ENCODE results near the gene COL17A1.

The COL17A1 gene

GRCh38 chr10:104020020-104020419 lies 65.7 kb downstream of the COL17A1 start:
- no peak for DNase-seq (ENCODE audit: low read depth)
- no peak overlapping the region for H3K4me3 ChIP-seq (ENCODE audit: low read depth, low read length)
- no peak for TF ChIP-seq CTCF (IDR thresholded peaks at IDR 0.05; ENCODE audit: low read depth, low read length, missing control alignments)

GRCh38 chr10:104018471-104018870 lies 67.2 kb downstream of the COL17A1 start:
- no peak overlapping the region for H3K4me3 ChIP-seq (ENCODE audit: low read depth, low read length)
- no peak for DNase-seq (ENCODE audit: low read depth)
- no peak for TF ChIP-seq CTCF (IDR thresholded peaks at IDR 0.05; ENCODE audit: low read depth, low read length, missing control alignments)

GRCh38 chr10:104016661-104017060 lies 69.0 kb downstream of the COL17A1 start:
- TF ChIP-seq CTCF (IDR thresholded peaks at IDR 0.05; ENCODE audit: low read depth, low read length, missing control alignments) = no peak
- no peak for DNase-seq (ENCODE audit: low read depth)
- no peak overlapping the region for H3K4me3 ChIP-seq (ENCODE audit: low read depth, low read length)

GRCh38 chr10:104014176-104014575 lies 71.5 kb downstream of the COL17A1 start:
- no peak for TF ChIP-seq CTCF (IDR thresholded peaks at IDR 0.05; ENCODE audit: low read depth, low read length, missing control alignments)
- DNase-seq (ENCODE audit: low read depth) = no peak
- H3K4me3 ChIP-seq (ENCODE audit: low read depth, low read length) = no peak overlapping the region

GRCh38 chr10:104013489-104013888 lies 72.2 kb downstream of the COL17A1 start:
- no peak for TF ChIP-seq CTCF (IDR thresholded peaks at IDR 0.05; ENCODE audit: low read depth, low read length, missing control alignments)
- no peak overlapping the region for H3K4me3 ChIP-seq (ENCODE audit: low read depth, low read length)
- no peak for DNase-seq (ENCODE audit: low read depth)

- no peak for DNase-seq (ENCODE audit: low read depth)
- H3K4me3 ChIP-seq (ENCODE audit: low read depth, low read length) = no peak overlapping the region
- TF ChIP-seq CTCF (IDR thresholded peaks at IDR 0.05; ENCODE audit: low read depth, low read length, missing control alignments) = no peak
Observed at GRCh38 chr10:104011904-104012303, 73.8 kb downstream of the COL17A1 start.

- no peak for TF ChIP-seq CTCF (IDR thresholded peaks at IDR 0.05; ENCODE audit: low read depth, low read length, missing control alignments)
- DNase-seq (ENCODE audit: low read depth) = no peak
- H3K4me3 ChIP-seq (ENCODE audit: low read depth, low read length) = no peak overlapping the region
Observed at GRCh38 chr10:104005172-104005863, 80.4 kb downstream of the COL17A1 start.

Data from GM12864 (cell line).